WTC11 (cell line): ENCODE data around the gene APOBEC2. TPM values are rescaled to one million over a fixed set of nuclear protein-coding genes. Genes with fewer than 3 reads are reported as not detected.
A peak's percentile ranks its signal among the peaks of the same experiment; 100 is the strongest.

Experiments
- ATAC-seq: fragments of 200-7000 bp; cut with Tn5 transposase; 2 replicates; pipeline ENCODE4 v1.10.0; 2021; ENCODE audit warnings: mild to moderate bottlenecking, moderate library complexity
- CTCF ChIA-PET: fragments of 300-600 bp; sonication (Branson Sonifier 250); formaldehyde crosslinking; loops from one replicate; lab custom pipeline; 2021; ENCODE audit warnings: antibody characterized with exemption; lab: Charles Lee
- POLR2A ChIA-PET: fragments of 350-600 bp; sonication (Branson Sonifier 250); formaldehyde crosslinking; loops from one replicate; lab custom pipeline; 2021; ENCODE audit warnings: antibody characterized with exemption; lab: Charles Lee
- DNase-seq: peaks from one replicate; pipeline ENCODE4 v3.0.0; 2021; ENCODE audit warnings: low spot score
- H3K27ac Mint-ChIP-seq: 2 replicates; pipeline ENCODE4 v1.8.0; 2021; ENCODE audit warnings: mixed read lengths
- H3K27me3 Mint-ChIP-seq: 2 replicates; pipeline ENCODE4 v1.8.0; 2021; ENCODE audit warnings: low read depth, mild to moderate bottlenecking, moderate library complexity, mixed read lengths
- H3K36me3 Mint-ChIP-seq: 2 replicates; pipeline ENCODE4 v1.8.0; 2021; ENCODE audit warnings: mixed read lengths
- H3K4me1 Mint-ChIP-seq: 2 replicates; pipeline ENCODE4 v1.8.0; 2022; ENCODE audit warnings: mixed read lengths
- H3K4me3 Mint-ChIP-seq: 2 replicates; pipeline ENCODE4 v1.8.0; 2021; ENCODE audit warnings: mild to moderate bottlenecking, moderate library complexity, mixed read lengths
- H3K9me3 Mint-ChIP-seq: 2 replicates; pipeline ENCODE4 v1.8.0; 2021; ENCODE audit warnings: mixed read lengths
- ATF1 ChIP-seq: sonication (generic); formaldehyde crosslinking; IDR thresholded peaks from 2 replicates; pipeline ENCODE4 v1.8.1; 2023; ENCODE audit warnings: mild to moderate bottlenecking, moderate library complexity, missing genetic modification reagents
- CBFB ChIP-seq: sonication (generic); formaldehyde crosslinking; IDR thresholded peaks from 2 replicates; pipeline ENCODE4 v1.8.1; 2022; ENCODE audit warnings: mild to moderate bottlenecking, low read depth, missing genetic modification reagents
- FOXP1 ChIP-seq: sonication (generic); formaldehyde crosslinking; IDR thresholded peaks from 2 replicates; pipeline ENCODE4 v1.8.0; 2022; ENCODE audit warnings: missing genetic modification reagents, mild to moderate bottlenecking, moderate library complexity, borderline replicate concordance
- GRHL2 ChIP-seq: fragments of 250-450 bp; sonication (Bioruptor Pico); IDR thresholded peaks from 2 replicates; pipeline ENCODE4 v1.8.0; 2022; ENCODE audit warnings: mild to moderate bottlenecking, moderate library complexity; ENCODE audit not compliant: insufficient replicate concordance, severe bottlenecking
- HMGA2 ChIP-seq: fragments of 250-450 bp; sonication (Bioruptor Pico); IDR thresholded peaks from 2 replicates; pipeline ENCODE4 v1.4.0; 2021; ENCODE audit warnings: mild to moderate bottlenecking, moderate library complexity
- IRF2 ChIP-seq: sonication (generic); formaldehyde crosslinking; IDR thresholded peaks from 2 replicates; pipeline ENCODE4 v1.8.0; 2022; ENCODE audit warnings: low read depth, missing genetic modification reagents, borderline replicate concordance
- JAZF1 ChIP-seq: fragments of 250-450 bp; sonication (Bioruptor Pico); IDR thresholded peaks from 2 replicates; pipeline ENCODE4 v1.9.0; 2021; ENCODE audit warnings: moderate library complexity, mild to moderate bottlenecking, inconsistent platforms
- NR1H2 ChIP-seq: sonication (generic); formaldehyde crosslinking; IDR thresholded peaks from 2 replicates; pipeline ENCODE4 v1.9.0; 2021; ENCODE audit warnings: mild to moderate bottlenecking, moderate library complexity, missing genetic modification reagents
- NR2C2 ChIP-seq: sonication (generic); formaldehyde crosslinking; IDR thresholded peaks from 2 replicates; pipeline ENCODE4 v1.8.0; 2022; ENCODE audit warnings: mild to moderate bottlenecking, missing genetic modification reagents
- SMAD3 ChIP-seq: sonication (generic); formaldehyde crosslinking; IDR thresholded peaks from 2 replicates; pipeline ENCODE4 v1.8.0; 2022; ENCODE audit warnings: missing genetic modification reagents, mild to moderate bottlenecking, borderline replicate concordance
- TP53 ChIP-seq: sonication (generic); formaldehyde crosslinking; IDR thresholded peaks from 2 replicates; pipeline ENCODE4 v1.8.1; 2023; ENCODE audit warnings: mild to moderate bottlenecking, missing genetic modification reagents
- ZNF671 ChIP-seq: fragments of 250-450 bp; sonication (Bioruptor Pico); IDR thresholded peaks from 2 replicates; pipeline ENCODE4 v1.8.0; 2021; ENCODE audit warnings: mild to moderate bottlenecking
- total RNA-seq: library from RNA; stranded (reverse); gene quantifications from 3 replicates; pipeline ENCODE4 v1.2.3, GENCODE V29; 2021
- TF ChIP-seq, protein P1 (sequence below): sonication (generic); formaldehyde crosslinking; IDR thresholded peaks from 2 replicates; pipeline ENCODE4 v1.8.1; 2022; ENCODE audit warnings: low read depth, mild to moderate bottlenecking, moderate library complexity, missing genetic modification reagents, borderline replicate concordance
- TF ChIP-seq, protein P2 (sequence below): sonication (generic); formaldehyde crosslinking; IDR thresholded peaks from 2 replicates; pipeline ENCODE4 v1.8.1; 2023; ENCODE audit warnings: mild to moderate bottlenecking, missing genetic modification reagents, borderline replicate concordance
- TF ChIP-seq, protein P3 (sequence below): sonication (generic); formaldehyde crosslinking; IDR thresholded peaks from 2 replicates; pipeline ENCODE4 v1.8.0; 2022; ENCODE audit warnings: mild to moderate bottlenecking, missing genetic modification reagents
- TF ChIP-seq, protein P4 (sequence below): sonication (generic); formaldehyde crosslinking; IDR thresholded peaks from 2 replicates; pipeline ENCODE4 v1.8.0; 2023; ENCODE audit warnings: missing genetic modification reagents, mild to moderate bottlenecking, borderline replicate concordance
- TF ChIP-seq, protein P5 (sequence below): sonication (generic); formaldehyde crosslinking; IDR thresholded peaks from 2 replicates; pipeline ENCODE4 v1.8.0; 2022; ENCODE audit warnings: mild to moderate bottlenecking, missing genetic modification reagents
- TF ChIP-seq, protein P6 (sequence below): fragments of 200-600 bp; IDR thresholded peaks from 2 replicates; pipeline ENCODE4 v1.8.0; 2022; ENCODE audit warnings: antibody characterized with exemption
- TF ChIP-seq, protein P7 (sequence below): sonication (generic); formaldehyde crosslinking; IDR thresholded peaks from 2 replicates; pipeline ENCODE4 v1.8.0; 2022; ENCODE audit warnings: mild to moderate bottlenecking, missing genetic modification reagents

Gene APOBEC2
- total RNA-seq, 1 experiment from 2014 or later: not detected

DNA sequence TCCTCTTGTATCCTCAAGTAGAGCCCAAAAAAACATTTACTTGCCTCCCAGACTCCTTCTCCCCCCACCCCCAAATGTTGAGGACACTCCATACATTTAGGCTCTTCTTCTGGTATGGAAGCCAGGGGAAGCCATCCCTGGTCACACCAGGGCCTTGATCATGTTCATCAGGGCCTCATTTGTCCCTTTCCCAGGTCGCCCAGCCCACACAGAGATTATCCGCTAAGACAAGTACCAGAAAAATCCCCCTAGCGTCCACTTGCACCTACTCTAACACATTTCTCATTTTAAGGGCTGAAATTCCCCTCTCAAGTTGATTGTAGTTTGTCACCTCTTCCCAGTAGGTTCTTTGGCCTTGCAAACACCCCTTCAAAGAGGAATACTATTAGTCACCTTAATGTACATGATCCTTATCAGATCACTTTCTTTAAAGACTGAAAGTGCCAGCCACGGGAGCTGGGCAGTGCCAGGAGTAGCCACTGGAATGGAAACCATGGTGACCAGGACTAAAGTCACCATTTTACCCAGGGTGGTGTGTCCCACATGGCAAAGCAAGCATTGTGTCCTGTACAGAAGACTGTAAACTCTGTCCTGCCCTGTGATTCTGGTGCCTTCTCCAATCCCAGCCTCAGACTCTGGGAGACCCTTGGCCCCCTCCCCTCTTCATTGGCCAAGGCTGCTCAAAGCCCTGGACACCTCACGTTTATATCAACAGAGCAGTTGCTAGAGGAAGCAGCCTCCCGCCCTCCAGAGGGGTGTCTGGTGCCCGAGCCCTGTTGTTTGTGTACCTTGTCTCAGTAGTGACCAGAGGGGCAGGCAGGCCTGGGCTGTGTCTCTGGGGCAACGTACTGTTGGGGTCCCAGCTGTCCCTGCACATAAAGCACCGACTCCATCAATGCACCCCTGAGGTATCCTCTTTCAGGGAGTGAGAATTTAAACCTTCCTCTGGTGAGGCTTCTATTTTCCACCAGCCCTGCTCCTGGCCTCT, 5.0 kb upstream of the APOBEC2 start (continued):
- TF ChIP-seq, protein P1, sequence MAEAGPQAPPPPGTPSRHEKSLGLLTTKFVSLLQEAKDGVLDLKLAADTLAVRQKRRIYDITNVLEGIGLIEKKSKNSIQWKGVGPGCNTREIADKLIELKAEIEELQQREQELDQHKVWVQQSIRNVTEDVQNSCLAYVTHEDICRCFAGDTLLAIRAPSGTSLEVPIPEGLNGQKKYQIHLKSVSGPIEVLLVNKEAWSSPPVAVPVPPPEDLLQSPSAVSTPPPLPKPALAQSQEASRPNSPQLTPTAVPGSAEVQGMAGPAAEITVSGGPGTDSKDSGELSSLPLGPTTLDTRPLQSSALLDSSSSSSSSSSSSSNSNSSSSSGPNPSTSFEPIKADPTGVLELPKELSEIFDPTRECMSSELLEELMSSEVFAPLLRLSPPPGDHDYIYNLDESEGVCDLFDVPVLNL (CRISPR knock-in tag): no peak
- TF ChIP-seq ATF1 (CRISPR knock-in tag): no peak
- no peak for TF ChIP-seq HMGA2 (CRISPR knock-in tag)
- TF ChIP-seq NR1H2 (CRISPR knock-in tag): no peak

DNA sequence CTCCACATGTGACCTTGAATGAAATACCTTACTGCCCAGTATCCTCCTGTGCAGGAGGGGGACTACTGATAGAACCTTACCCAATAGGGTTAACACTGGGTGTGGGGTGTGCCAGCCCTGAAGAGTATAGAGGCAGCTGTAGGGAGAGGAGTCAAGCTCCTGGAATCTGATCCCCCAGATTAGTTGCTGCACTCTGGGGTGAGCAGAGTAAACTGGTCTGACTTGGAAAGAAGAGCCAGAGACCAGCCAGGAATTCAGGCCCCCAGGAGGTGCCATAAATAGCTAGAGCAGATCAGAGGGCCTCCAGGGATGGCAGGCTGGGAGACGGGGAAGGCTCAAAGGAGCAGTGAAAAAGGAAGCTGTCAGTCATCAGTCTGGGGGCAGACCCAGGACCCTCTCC, 3.5 kb upstream of the APOBEC2 start:
- DNase-seq: no peak
- ChIA-PET POLR2A (no interaction called here), CTCF (interaction anchor here (0.7 to 3.0 kb wide), 5 partner anchors 10 to 22 kb away, joined by 3 to 26 read pairs (median 3); partner anchors contain the start of gene UNC5CL)
- Mint-ChIP-seq H3K27ac (no peak overlapping the region), H3K4me1 (peaks cover 23% of the 10 kb centered on the region), H3K27me3 (no peaks in the 10 kb centered on the region), H3K36me3 (no peaks in the 10 kb centered on the region), H3K9me3 (no peaks in the 10 kb centered on the region), H3K4me3 (no peak overlapping the region)
- peak; percentile 38; the same call in 1 of the 2 replicates for ATAC-seq
- TF ChIP-seq CBFB (no peak), GRHL2 (no peak), TP53 (CRISPR knock-in tag) (no peak), FOXP1 (CRISPR knock-in tag) (no peak), NR2C2 (CRISPR knock-in tag) (no peak), JAZF1 (CRISPR knock-in tag) (no peak), IRF2 (CRISPR knock-in tag) (no peak), SMAD3 (CRISPR knock-in tag) (no peak), ZNF671 (CRISPR knock-in tag) (no peak), NR1H2 (CRISPR knock-in tag) (no peak)
- TF ChIP-seq, protein P2, sequence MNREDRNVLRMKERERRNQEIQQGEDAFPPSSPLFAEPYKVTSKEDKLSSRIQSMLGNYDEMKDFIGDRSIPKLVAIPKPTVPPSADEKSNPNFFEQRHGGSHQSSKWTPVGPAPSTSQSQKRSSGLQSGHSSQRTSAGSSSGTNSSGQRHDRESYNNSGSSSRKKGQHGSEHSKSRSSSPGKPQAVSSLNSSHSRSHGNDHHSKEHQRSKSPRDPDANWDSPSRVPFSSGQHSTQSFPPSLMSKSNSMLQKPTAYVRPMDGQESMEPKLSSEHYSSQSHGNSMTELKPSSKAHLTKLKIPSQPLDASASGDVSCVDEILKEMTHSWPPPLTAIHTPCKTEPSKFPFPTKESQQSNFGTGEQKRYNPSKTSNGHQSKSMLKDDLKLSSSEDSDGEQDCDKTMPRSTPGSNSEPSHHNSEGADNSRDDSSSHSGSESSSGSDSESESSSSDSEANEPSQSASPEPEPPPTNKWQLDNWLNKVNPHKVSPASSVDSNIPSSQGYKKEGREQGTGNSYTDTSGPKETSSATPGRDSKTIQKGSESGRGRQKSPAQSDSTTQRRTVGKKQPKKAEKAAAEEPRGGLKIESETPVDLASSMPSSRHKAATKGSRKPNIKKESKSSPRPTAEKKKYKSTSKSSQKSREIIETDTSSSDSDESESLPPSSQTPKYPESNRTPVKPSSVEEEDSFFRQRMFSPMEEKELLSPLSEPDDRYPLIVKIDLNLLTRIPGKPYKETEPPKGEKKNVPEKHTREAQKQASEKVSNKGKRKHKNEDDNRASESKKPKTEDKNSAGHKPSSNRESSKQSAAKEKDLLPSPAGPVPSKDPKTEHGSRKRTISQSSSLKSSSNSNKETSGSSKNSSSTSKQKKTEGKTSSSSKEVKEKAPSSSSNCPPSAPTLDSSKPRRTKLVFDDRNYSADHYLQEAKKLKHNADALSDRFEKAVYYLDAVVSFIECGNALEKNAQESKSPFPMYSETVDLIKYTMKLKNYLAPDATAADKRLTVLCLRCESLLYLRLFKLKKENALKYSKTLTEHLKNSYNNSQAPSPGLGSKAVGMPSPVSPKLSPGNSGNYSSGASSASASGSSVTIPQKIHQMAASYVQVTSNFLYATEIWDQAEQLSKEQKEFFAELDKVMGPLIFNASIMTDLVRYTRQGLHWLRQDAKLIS (CRISPR knock-in tag): no peak
- TF ChIP-seq, protein P3, sequence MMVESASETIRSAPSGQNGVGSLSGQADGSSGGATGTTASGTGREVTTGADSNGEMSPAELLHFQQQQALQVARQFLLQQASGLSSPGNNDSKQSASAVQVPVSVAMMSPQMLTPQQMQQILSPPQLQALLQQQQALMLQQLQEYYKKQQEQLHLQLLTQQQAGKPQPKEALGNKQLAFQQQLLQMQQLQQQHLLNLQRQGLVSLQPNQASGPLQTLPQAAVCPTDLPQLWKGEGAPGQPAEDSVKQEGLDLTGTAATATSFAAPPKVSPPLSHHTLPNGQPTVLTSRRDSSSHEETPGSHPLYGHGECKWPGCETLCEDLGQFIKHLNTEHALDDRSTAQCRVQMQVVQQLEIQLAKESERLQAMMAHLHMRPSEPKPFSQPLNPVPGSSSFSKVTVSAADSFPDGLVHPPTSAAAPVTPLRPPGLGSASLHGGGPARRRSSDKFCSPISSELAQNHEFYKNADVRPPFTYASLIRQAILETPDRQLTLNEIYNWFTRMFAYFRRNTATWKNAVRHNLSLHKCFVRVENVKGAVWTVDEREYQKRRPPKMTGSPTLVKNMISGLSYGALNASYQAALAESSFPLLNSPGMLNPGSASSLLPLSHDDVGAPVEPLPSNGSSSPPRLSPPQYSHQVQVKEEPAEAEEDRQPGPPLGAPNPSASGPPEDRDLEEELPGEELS (CRISPR knock-in tag): no peak
- TF ChIP-seq, protein P4, sequence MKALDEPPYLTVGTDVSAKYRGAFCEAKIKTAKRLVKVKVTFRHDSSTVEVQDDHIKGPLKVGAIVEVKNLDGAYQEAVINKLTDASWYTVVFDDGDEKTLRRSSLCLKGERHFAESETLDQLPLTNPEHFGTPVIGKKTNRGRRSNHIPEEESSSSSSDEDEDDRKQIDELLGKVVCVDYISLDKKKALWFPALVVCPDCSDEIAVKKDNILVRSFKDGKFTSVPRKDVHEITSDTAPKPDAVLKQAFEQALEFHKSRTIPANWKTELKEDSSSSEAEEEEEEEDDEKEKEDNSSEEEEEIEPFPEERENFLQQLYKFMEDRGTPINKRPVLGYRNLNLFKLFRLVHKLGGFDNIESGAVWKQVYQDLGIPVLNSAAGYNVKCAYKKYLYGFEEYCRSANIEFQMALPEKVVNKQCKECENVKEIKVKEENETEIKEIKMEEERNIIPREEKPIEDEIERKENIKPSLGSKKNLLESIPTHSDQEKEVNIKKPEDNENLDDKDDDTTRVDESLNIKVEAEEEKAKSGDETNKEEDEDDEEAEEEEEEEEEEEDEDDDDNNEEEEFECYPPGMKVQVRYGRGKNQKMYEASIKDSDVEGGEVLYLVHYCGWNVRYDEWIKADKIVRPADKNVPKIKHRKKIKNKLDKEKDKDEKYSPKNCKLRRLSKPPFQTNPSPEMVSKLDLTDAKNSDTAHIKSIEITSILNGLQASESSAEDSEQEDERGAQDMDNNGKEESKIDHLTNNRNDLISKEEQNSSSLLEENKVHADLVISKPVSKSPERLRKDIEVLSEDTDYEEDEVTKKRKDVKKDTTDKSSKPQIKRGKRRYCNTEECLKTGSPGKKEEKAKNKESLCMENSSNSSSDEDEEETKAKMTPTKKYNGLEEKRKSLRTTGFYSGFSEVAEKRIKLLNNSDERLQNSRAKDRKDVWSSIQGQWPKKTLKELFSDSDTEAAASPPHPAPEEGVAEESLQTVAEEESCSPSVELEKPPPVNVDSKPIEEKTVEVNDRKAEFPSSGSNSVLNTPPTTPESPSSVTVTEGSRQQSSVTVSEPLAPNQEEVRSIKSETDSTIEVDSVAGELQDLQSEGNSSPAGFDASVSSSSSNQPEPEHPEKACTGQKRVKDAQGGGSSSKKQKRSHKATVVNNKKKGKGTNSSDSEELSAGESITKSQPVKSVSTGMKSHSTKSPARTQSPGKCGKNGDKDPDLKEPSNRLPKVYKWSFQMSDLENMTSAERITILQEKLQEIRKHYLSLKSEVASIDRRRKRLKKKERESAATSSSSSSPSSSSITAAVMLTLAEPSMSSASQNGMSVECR: no peak
- TF ChIP-seq, protein P5, sequence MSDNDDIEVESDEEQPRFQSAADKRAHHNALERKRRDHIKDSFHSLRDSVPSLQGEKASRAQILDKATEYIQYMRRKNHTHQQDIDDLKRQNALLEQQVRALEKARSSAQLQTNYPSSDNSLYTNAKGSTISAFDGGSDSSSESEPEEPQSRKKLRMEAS (CRISPR knock-in tag): no peak
- TF ChIP-seq, protein P6, sequence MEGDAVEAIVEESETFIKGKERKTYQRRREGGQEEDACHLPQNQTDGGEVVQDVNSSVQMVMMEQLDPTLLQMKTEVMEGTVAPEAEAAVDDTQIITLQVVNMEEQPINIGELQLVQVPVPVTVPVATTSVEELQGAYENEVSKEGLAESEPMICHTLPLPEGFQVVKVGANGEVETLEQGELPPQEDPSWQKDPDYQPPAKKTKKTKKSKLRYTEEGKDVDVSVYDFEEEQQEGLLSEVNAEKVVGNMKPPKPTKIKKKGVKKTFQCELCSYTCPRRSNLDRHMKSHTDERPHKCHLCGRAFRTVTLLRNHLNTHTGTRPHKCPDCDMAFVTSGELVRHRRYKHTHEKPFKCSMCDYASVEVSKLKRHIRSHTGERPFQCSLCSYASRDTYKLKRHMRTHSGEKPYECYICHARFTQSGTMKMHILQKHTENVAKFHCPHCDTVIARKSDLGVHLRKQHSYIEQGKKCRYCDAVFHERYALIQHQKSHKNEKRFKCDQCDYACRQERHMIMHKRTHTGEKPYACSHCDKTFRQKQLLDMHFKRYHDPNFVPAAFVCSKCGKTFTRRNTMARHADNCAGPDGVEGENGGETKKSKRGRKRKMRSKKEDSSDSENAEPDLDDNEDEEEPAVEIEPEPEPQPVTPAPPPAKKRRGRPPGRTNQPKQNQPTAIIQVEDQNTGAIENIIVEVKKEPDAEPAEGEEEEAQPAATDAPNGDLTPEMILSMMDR: no peak
- TF ChIP-seq, protein P7, sequence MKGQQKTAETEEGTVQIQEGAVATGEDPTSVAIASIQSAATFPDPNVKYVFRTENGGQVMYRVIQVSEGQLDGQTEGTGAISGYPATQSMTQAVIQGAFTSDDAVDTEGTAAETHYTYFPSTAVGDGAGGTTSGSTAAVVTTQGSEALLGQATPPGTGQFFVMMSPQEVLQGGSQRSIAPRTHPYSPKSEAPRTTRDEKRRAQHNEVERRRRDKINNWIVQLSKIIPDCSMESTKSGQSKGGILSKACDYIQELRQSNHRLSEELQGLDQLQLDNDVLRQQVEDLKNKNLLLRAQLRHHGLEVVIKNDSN (CRISPR knock-in tag): no peak
